GM18867 (cell line): Measurements from ENCODE around the gene STAT5A.
"Not testable (repeated sequence)": the region's sequence is repeated elsewhere in the genome, so short reads cannot be mapped to it uniquely, and the experiment has no call there.

Experiments
- ATAC-seq: cut with Tn5 transposase; IDR thresholded peaks from one replicate; pipeline ENCODE4 v1.9.1; 2021; ENCODE audit warnings: mild to moderate bottlenecking, moderate library complexity; ENCODE audit not compliant: unreplicated experiment

The STAT5A gene

DNA sequence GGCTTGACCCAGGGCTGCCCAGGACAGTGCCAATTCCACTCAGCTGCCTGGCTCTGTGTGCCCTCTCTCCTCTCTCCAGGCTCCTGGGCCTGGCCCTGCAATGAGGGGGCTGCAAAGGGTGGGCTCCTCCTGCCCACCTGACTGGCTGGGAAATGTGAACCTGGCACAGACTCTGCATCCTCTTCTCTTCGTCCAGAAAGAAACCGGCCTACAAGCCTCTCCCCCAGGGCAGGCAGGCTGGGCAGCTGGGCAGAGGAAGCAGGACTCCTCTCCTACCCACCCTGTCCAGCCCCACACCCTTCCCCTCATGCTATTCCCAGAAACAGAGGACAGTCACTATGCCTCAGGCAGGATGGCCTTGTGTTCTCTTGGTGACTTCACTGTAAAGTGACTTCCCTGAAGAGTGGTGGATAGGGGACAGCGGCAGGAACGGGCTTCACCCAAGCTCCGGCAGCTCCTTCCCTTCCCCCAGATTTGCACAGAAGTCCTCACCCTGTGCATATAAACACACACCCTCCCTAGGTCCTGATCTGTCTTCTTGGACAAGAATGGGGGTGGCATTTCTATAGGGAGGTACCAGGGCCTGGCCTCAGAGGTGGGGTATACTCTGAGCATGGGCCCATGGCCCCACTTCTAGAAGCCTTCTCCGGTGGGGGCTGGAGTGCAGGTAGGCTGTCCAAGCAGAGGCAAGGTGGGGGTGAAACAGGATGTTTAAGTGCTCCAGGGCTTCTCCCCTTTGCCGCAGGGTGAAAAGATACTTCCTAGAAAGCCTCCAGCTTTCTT is 4.9 kb upstream of the STAT5A start:
- no peak for ATAC-seq

DNA sequence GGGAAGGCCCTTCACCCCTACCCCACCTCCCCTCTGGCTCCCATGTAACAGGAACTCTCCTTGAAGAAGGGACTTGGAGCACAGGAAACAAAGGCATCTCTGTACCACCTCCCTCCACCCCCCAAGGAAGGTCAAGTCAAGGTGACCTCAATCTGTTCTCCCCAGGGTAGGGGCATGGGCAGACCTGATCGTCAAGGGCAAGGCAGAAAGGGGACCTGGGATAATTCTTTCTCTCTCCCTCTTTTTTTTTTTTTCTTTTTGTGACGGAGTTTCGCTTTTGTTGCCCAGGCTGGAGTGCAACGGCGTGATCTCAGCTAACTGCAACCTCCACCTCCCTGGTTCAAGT is 4.3 kb upstream of the STAT5A start:
- no peak for ATAC-seq

DNA sequence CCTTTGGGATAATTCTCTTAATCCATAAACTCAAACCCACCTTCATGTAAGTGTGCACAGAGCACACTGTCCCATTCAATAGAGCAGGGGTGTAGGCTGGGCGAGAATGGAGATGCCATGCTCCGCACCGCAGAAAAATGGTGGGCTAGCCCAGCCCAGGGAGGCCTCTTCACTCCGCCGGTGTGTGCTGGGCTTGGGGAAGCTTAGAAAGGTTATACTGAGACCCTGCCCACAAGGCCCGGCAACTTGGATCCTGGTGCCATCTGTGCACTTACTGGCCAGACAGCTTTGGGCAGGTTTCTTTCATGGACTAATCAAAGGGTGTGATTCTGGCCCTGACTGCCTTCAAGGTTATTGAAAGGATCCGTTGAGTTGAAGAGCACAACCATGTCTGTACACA is 3.7 kb upstream of the STAT5A start:
- no peak for ATAC-seq

DNA sequence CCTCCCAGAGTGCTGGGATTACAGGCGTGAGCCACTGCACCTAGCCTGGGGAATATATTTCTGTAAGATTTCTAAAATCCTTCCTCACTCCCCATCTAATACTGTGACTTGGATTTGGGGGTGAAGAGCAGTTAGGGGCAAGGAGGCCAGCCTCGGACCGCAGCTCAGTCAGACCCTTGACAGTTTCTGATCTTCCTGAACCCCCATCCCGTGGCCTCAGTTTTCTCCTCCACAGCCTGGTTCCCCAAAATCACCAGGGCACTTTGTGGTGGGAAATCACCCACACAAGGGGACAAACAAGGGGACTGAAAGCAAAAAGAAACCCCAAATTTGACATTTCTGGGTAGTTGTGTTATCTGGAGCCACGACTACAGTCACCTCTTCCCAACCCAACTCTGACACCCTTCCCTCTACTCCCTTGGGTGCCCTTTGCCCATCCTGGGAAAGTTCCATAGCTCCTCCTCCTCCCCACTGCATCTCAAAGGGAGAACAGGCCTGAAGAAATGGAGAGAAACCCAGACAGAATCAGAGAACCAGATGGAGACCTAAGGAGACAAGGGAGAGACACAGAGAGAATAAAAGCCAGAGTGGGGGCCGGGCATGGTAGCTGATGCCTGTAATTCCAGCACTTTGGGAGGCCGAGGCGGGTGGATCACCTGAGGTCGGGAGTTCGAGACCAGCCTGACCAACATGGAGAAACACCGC is 2.8 kb upstream of the STAT5A start:
- no peak for ATAC-seq

DNA sequence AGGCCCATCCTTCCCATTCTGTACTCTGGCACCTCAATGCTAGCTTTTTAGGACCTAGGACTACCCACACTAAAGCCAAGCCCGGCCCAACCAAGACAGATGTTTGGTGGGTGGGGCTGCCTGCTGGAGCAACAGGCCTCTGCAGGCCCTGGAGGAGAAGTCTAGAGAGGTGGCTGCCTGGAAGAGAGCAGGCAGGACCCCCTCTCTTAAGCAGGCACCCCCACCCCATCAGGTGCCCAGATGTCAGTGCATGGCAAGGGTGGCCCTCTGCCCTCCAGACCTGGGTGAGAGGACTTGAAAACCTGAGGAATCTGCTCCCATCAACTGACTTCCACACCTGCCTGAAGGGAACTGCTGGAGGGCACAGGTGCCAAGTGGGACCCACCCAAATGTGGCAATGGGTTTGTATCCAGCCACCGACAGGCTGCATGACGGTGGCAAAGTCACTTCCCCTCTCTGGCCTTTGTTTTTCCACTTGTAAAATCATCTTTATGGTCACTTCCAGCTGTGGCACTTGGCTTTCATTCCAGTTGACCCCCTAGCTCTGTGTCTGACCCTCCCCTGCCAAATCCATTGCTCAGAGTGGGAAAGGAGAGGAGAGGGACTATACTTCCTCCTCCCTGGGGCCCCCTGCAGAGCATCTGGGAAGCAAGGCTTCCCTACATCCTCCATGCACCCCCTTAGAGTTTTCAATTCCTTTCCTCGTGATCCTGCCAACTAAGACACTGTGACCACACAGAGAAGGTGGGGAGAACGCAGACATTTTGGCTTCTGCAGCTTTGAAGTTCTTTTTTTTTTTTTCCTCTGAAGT is 1.7 kb upstream of the STAT5A start:
- no peak for ATAC-seq

DNA sequence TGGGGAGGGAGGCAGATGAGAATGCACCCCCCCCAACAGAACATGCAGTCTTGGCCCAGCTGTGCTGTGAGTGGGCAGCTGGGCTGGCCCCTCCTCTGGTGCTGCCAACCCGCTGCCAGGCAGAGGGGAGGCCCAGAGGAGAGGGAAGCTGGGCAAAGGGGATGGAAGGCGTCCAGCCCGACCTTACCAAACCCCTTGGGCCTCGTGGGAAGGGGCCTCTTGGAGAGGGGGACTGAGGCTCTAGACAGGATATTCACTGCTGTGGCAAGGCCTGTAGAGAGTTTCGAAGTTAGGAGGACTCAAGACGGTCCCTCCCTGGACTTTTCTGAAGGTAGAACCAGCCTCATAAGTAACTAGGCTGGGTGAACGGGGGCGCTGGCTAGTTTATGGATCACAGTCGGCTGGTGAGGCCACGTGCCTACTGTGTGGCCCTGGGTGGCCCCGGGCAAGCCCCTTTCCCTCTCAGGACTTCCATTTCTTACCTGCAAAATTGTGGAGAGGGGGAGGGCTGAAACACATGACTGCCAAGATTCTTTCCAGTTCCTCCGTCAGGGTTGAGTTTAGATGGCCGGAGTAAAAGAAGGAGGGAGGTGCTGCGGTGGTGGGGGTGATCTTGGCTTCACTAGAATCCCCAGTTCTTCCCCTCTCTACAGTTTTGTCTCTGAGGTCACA is 857 bp upstream of the STAT5A start:
- peak; percentile 24 for ATAC-seq

DNA sequence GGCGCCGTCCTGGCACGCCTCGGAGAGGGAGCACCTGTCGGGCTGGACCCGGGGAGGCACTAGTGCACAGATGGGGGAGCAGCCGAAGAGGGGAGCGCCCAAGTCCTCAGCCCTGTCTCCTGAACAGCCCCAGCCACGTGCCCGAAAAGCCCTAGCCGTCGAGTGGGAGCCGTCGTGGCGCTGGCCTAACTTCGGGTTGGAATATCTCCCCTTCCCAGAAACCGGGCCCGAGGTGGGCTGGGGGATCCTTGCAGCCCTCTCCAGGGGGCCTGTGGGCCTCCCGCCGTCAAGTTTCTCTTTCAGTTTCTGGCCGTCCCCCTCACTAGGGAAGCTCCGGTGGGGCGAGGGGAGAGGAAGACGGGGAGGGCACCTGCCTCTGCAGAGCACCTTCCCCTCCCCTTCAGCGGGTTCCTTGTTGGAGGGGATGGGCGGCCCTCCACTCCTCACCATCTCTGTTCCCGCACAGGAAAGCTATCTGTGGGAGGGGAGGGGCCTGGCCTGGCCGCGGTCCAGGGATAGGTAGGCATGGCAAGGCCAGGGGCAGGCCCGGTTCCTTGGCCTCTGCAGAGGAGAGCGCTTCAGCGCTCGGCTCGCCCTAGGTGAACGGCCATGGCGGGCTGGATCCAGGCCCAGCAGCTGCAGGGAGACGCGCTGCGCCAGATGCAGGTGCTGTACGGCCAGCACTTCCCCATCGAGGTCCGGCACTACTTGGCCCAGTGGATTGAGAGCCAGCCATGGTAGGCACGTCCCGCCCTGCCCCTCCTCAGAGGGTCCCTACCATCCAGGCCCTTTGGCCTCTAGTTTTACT is 709 bp downstream of the STAT5A start:
- ATAC-seq, result peak; percentile 21

DNA sequence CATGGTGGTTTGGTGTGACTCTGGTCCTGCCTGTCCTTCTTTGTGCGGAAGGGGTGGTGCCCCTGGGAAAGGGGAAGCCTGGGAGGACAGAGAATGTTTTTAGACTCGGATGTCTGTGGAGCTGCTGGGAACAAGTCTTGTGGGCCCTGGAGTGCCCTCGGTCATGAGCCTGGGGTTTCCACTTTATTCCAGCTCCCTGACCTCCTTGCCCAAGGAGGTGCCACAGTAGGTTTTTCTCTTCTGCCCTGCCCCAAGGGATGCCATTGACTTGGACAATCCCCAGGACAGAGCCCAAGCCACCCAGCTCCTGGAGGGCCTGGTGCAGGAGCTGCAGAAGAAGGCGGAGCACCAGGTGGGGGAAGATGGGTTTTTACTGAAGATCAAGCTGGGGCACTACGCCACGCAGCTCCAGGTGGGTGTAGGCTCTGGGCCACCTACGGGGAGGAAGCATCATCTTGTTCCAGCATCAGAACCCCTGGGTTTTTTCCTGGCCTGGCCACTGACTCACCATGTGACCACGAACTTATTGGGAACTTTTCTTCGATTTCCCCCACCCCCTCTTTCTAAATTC is 1.4 kb downstream of the STAT5A start:
- ATAC-seq, result no peak

DNA sequence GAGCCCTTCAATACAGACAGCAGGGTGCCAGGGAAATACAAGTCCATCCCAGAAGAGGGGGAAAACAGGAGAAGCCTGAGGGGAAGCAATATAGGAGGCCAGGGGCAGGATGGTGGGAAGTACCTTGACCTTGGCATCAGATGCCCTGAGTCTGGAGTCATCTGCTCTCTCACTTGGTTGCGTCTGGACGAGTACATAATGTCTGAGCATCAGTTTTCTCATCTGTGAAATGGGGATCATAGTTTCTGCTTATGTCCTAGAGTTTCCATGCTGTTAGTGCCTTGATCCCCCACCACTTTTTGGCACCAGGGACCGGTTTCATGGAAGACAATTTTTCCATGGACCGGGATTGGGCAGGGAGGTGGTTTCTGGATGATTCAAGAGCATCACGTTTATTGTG is 2.3 kb downstream of the STAT5A start:
- ATAC-seq, result no peak

DNA sequence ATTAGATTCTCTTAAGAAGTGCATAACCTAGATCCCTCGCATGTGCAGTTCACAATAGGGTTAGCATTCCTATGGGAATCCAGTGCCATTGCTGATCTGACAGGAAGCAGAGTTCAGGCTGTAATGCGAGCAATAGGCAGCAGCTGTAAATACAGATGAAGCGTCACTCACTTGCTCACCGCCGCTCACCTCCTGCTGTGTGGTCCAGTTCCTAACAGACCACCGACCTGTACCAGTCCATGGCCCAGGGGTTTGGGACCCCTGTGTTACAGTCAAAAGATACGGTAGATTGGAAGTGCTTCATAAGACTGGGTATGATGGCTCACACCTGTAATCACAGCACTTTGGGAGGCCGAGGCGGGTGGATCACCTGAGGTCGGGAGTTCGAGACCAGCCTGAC is 2.8 kb downstream of the STAT5A start:
- no peak for ATAC-seq

DNA sequence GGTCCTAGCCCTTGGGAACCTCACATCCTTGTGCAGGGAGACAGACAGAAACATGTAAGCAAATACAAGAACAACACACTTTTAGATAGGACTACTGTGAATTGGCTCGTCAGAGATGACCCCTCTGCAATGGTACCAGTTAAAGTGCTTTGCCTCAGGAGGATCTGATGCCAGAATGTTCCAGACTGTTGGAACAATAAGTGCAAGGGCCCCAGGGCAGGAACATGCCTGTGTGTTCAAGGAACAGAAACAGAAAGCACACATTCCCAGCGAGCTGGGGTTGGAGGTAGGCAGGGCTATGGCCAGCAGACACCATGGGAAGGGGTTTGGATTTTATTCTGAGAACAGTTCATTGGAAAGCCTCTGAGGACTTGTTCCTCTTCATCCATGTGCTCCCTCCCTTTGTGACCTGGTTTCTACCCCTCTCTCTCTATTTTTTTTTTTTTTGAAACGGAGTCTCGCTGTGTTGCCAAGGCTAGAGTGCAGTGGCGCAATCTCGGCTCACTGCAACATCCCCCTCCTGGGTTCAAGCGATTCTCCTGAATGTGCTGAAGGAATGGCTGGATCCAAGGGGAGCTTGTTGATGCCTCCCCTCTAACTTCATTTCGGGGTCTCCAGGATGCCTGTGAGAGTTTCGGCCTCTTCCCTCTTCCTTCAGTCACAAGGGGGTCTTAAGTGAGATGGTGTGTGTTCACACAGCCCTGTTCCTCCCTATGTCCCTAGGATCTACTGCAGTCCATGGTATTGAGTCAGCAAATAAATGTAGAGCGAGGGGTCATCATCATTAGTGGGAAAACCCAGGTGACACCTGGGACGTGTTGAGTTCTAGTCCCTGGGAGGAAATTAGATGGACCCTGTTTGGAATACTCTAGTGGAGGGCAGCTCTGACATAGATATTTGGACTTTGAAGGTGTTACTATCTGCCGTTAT is 6.4 kb downstream of the STAT5A start:
- no peak for ATAC-seq

DNA sequence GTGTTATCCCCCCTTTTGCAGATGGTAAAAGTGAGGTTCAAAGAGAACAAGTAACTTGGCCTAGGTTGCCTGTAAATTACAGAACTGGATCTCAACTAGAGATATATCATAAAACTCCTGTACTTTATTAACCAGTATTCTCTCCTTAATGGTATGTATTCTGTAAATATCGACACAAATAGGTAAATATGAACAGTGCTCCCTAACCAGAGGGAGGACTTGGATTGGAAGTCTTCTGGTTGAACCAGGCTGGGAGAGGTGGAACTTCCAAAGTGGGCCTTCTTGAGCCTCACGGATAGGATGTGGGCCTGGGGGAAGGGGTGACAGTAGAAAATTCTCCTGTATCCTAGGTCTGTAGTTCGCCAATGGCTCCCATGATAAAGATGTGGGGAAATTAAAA is 7.7 kb downstream of the STAT5A start:
- no peak for ATAC-seq

DNA sequence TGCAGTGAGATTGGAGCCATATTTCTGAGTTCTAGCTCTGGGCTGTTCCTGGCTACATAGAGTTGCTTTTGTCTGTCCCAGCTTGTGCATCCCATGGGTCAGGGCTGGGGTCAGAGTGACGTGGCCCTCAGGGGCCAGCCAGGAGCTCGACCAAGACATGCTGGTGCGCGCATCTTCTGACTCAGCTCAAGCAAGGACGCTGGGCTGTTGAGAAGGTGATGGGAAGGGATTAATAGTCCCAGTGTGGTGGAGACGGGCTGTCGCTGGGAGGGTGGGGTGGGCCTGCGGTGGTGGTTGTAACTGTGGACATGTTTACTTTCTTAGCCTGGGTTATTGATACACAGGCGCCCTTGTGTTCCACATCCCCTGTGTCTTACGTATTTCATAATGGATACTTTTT is 9.5 kb downstream of the STAT5A start:
- ATAC-seq, result not testable (repeated sequence)

DNA sequence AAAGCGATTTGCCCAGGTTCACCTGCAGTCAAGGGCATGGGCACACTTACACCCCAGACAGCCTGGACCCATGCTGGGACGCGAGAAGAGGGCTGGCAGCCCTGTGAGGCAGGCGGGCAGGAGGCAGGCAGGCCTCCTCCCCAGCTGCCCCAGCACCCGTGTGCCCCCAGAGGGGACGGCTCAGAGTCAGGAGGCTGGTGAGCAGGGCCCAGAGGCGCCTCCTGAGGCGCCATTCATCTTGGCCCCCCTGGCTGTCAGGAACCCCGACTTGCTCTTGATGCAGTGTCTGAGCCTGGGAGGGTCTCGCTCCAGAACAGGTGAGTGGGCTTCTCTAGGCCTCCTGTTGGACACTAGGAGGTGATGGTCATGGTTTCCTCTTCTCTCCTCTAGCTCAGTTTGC is 11.1 kb downstream of the STAT5A start:
- ATAC-seq, result not testable (repeated sequence)

DNA sequence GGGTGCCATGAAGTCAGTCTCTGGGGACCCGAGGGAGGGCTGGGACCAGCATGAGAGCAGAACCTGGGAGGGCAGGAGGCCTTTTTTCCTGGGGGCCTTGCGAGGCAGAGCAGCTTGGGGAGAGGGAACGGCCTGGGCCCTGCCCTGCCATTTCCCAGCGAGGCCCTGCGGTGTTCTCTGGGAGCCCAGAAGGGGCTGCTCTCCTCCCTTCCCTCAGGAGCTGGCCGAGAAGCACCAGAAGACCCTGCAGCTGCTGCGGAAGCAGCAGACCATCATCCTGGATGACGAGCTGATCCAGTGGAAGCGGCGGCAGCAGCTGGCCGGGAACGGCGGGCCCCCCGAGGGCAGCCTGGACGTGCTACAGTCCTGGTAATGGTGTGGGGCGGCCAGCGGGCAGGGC is 11.6 kb downstream of the STAT5A start:
- not testable (repeated sequence) for ATAC-seq

DNA sequence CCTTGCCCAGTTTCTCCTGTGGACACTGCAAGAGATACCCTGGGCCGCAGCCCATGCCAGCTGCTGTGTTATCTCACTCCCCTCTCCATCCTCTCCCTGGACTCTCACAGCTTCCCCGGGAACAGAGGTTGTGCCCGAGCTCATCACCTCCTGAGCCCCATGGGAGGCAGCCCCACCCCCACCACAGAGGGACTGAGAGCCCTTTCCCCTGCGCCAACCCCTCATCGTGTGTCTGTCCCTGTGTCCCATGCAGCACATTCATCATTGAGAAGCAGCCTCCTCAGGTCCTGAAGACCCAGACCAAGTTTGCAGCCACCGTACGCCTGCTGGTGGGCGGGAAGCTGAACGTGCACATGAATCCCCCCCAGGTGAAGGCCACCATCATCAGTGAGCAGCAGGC is 12.7 kb downstream of the STAT5A start:
- ATAC-seq, result no peak

DNA sequence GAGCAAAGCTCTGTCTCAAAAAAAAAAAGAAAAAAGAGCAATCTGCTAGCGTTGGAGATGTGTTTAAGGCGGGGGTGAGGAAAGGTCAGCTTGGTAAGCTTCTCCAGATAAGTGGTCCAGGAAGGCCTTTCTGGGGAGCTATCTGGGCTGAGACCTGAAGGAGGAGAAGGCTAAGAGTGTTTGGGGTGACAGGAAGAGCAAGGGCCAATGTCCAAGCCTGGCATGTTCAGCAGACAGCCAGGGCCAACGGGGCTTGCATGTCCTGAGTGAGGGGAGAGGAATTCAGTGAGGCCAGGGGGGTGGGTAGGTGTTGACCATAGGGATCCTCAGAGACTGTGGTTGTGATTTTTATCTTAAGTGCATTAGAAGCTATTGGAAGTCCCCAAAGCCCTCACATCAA is 15.4 kb downstream of the STAT5A start:
- no peak for ATAC-seq

DNA sequence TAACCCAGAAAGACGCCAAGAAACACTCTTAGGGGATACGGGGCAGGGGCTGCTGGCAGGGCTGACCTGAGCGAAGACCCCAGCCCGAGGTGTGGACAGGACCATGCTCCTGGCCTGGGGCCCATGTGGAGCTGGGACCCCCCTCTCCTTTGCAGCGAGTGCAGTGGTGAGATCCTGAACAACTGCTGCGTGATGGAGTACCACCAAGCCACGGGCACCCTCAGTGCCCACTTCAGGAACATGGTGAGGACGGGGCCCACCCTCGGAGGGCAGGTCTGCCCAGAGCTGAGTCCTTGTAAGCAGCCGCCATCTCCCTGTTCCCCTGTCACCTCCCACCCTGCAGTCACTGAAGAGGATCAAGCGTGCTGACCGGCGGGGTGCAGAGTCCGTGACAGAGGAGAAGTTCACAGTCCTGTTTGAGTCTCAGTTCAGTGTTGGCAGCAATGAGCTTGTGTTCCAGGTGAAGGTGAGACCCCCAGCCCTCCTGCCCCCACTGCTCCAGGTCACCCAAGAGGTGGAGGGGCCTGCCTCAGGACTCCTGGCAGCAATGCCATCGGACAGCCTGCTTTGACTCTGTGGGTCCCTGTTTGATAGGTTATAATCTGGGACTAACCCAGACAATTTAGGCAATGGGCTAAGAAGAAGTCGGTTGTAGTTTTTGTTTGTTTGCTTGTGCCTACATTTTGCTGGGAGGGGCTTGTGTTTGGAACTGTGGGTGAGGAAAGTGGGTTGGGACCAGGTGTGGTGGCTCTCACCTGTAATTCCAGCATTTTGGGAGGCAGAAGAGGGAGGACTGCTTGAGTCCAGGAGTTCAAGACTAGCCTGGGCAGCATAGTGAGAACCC is 16.1 kb downstream of the STAT5A start:
- ATAC-seq, result no peak
